Cerebellar nuclear complex (tissue), 1 donor: ENCODE results near the gene KRT38.
"Not testable (repeated sequence)": the region's sequence is repeated elsewhere in the genome, so short reads cannot be mapped to it uniquely, and the experiment has no call there.

Experiments
- DNase-seq, 2 experiments: peaks; one replicate each; lab custom pipeline; 2025; lab: John Stamatoyannopoulos, UW

The KRT38 gene

GRCh38 chr17:41395044-41395443 lies 45.7 kb downstream of the KRT38 start:
- not testable (repeated sequence) for DNase-seq

GRCh38 chr17:41394254-41394996 lies 46.4 kb downstream of the KRT38 start:
- DNase-seq = no peak

- no peak for DNase-seq
These were observed 47.0 kb downstream of the KRT38 start for GRCh38 chr17:41393826-41394225.

- DNase-seq = no peak
These were observed 47.5 kb downstream of the KRT38 start for GRCh38 chr17:41393294-41393693.

GRCh38 chr17:41392278-41392677 lies 48.5 kb downstream of the KRT38 start:
- DNase-seq = no peak

- no peak for DNase-seq
These were observed 49.2 kb downstream of the KRT38 start for GRCh38 chr17:41391535-41391934.

- no peak for DNase-seq
These were observed 50.3 kb downstream of the KRT38 start for GRCh38 chr17:41390411-41390938.

GRCh38 chr17:41387670-41388069 lies 53.1 kb downstream of the KRT38 start:
- DNase-seq = no peak

GRCh38 chr17:41386227-41386626 lies 54.6 kb downstream of the KRT38 start:
- no peak for DNase-seq
